Stimulated activated naive B cell treated with anti-CD40 and anti-IgM and Interleukin-4, amounts not matched to agents 10 μg/mL and 1 μg/mL and 100 μg/mL, for 72 hours (primary cell): ENCODE results near the gene LRRN3.

Source experiments
- ATAC-seq, 2 donors: fragments of 150-1000 bp; cut with Tn5 transposase; replicated peaks; 2 replicates each; pipeline ENCODE4 v1.10.0; 2021; ENCODE audit warnings: moderate library complexity in 1 of 2
- DNase-seq: peaks from one replicate; pipeline ENCODE4 v3.0.0; 2021
- H3K27ac Mint-ChIP-seq: one replicate; pipeline ENCODE4 v1.8.0; 2022; ENCODE audit warnings: mild to moderate bottlenecking, mixed read lengths
- H3K27me3 Mint-ChIP-seq, 2 donors: one replicate each; pipeline ENCODE4 v1.8.0; 2022; ENCODE audit warnings: mixed read lengths in 2 of 2
- H3K36me3 Mint-ChIP-seq, 2 donors: one replicate each; pipeline ENCODE4 v1.8.0; 2022; ENCODE audit warnings: mixed read lengths in 2 of 2, mild to moderate bottlenecking in 1 of 2
- H3K4me1 Mint-ChIP-seq, 2 donors: one replicate each; pipeline ENCODE4 v1.8.0; 2022; ENCODE audit warnings: mixed read lengths in 2 of 2, mild to moderate bottlenecking in 1 of 2
- H3K4me3 Mint-ChIP-seq, 2 donors: one replicate each; pipeline ENCODE4 v1.8.0; 2022; ENCODE audit warnings: mild to moderate bottlenecking in 2 of 2, mixed read lengths in 2 of 2, moderate library complexity in 1 of 2
- H3K9me3 Mint-ChIP-seq, 2 donors: one replicate each; pipeline ENCODE4 v1.8.0; 2022; ENCODE audit warnings: mixed read lengths in 2 of 2, mild to moderate bottlenecking in 1 of 2

The LRRN3 gene

DNA sequence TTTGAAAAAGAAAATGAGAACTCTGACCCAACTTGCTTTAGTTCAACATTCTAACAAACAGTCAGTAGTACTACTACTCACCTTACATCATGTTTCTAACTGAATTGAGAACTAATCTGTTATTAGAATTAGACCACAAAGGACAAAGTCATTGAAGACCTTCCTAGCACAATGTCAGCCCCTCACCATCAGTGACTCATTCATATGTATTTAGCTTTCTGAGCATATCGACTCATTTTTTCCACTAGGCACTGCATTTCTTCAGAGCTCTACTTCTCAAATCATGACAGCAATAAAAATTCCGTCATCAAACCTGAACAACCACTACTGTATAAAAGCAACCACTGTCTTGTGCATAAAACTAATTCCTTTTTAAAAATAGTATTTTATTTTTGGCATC lies 4.4 kb upstream of the LRRN3 start:
- Mint-ChIP-seq H3K4me3 (peak overlapping the region in 1 of 2 donors; percentile 5), H3K9me3 (peaks cover 0 to 2% of the 10 kb centered on the region in 2 donors), H3K27me3 (no peaks in the 10 kb centered on the region), H3K36me3 (peaks cover 3 to 4% of the 10 kb centered on the region in 2 donors), H3K4me1 (peaks cover 37 to 61% of the 10 kb centered on the region in 2 donors), H3K27ac (peak overlapping the region; percentile 93)
- DNase-seq (peak; percentile 18), ATAC-seq (peak; percentile 62 to 63)

DNA sequence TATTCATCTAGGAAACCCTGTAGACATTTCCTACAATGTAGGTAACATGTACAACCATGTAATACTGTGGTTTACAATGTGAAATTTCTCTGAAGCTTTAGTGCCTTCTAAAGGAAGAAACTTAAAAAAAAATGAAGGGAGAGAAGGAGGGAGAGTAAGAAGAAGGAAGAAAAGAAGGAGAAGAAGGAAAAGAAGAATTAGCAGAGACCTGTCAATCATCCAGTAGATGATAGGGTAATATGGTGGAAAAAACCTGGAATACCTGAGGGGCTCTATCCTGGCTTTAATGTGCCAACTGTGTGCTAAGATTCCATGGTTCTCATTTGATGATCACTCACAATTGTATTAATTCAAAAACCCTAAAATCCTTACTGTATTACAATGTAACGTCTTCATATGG lies 2.6 kb upstream of the LRRN3 start:
- Mint-ChIP-seq H3K27ac (no peak overlapping the region), H3K4me3 (no peak overlapping the region), H3K9me3 (peaks cover 0 to 2% of the 10 kb centered on the region in 2 donors), H3K4me1 (peaks cover 31 to 58% of the 10 kb centered on the region in 2 donors), H3K36me3 (peaks cover 3 to 4% of the 10 kb centered on the region in 2 donors), H3K27me3 (no peaks in the 10 kb centered on the region)
- no peak for DNase-seq
- no peak for ATAC-seq

- peaks cover 3 to 4% of the 10 kb centered on the region in 2 donors for H3K36me3 Mint-ChIP-seq
- no peak overlapping the region for H3K27ac Mint-ChIP-seq
- ATAC-seq: no peak
- peaks cover 20 to 46% of the 10 kb centered on the region in 2 donors for H3K4me1 Mint-ChIP-seq
- H3K4me3 Mint-ChIP-seq: no peak overlapping the region
- no peaks in the 10 kb centered on the region for H3K27me3 Mint-ChIP-seq
- H3K9me3 Mint-ChIP-seq: peaks cover 0 to 2% of the 10 kb centered on the region in 2 donors
- no peak for DNase-seq
These were observed 1.0 kb upstream of the LRRN3 start for GRCh38 chr7:111089822-111090426.

DNA sequence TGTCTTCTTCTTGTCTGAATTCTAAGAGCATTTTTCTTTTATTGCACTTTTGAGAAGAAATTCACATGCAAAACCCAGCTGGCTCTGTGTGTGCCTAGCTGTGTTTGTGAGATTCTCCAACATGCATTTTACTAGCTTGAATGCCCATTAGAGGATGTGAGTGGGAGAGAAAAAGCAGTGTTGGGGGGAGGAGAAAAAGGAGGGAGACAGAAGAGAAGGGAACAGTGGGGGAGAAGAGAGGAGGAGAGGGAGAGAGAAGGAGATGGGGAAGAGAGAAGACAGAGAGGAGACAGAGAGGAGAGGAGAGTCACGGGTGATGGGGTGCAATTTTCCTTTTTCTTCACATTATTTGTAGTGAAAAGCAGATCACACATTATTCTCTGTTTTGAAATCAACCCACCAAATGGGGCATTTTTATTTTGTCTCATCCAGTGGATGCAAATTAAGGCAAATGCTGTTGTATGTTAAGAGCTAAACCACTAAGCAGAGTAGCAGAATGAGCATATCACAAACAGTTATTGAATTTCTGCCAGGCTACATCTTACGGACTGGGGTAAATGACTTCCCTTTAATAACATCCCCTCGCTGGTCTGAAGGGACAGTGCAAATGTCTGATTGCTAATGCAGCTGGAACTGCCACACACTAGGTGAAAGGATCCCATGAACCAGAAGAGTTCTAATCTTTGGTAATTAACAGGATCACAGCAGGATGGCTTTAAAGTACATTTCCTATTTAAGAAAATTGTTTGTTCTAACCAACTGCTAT lies 849 bp downstream of the LRRN3 start:
- H3K4me1 Mint-ChIP-seq: peaks cover 9 to 32% of the 10 kb centered on the region in 2 donors
- H3K9me3 Mint-ChIP-seq: no peaks in the 10 kb centered on the region
- H3K27ac Mint-ChIP-seq: no peak overlapping the region
- no peak overlapping the region for H3K4me3 Mint-ChIP-seq
- DNase-seq (no peak), ATAC-seq (peak; percentile 36 to 50)
- H3K36me3 Mint-ChIP-seq: no peaks in the 10 kb centered on the region
- H3K27me3 Mint-ChIP-seq: no peaks in the 10 kb centered on the region

- peak; percentile 12 to 25 for ATAC-seq
- Mint-ChIP-seq H3K4me1 (peaks cover 9 to 27% of the 10 kb centered on the region in 2 donors), H3K36me3 (no peaks in the 10 kb centered on the region), H3K27me3 (no peaks in the 10 kb centered on the region), H3K9me3 (no peaks in the 10 kb centered on the region), H3K27ac (no peak overlapping the region), H3K4me3 (peak overlapping the region in 1 of 2 donors; percentile 19)
- DNase-seq: no peak
These were observed 1.7 kb downstream of the LRRN3 start for GRCh38 chr7:111092406-111093236.

- Mint-ChIP-seq H3K9me3 (no peaks in the 10 kb centered on the region), H3K36me3 (no peaks in the 10 kb centered on the region), H3K4me3 (no peak overlapping the region), H3K27ac (no peak overlapping the region), H3K4me1 (peaks cover 9 to 20% of the 10 kb centered on the region in 2 donors), H3K27me3 (no peaks in the 10 kb centered on the region)
- ATAC-seq (no peak), DNase-seq (no peak)
These were observed 2.6 kb downstream of the LRRN3 start for GRCh38 chr7:111093496-111093895.

DNA sequence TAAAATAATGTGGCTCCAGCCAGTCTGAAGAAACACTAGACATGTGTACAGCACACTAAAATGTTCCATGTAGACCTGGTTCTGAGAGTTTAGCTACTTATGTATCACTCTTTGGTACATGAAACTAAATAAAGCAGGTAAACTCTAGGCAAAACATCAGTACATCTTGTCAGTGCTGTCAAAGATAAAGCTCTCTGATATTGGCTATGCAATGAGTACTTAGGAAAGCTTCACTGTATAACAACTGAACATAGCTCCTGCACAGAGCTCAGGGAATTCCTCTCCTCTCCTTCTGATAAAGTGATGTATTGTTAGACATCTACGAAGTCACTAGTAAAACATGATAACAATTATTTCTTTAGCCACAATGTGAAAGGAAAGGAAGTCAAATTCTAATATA lies 3.5 kb downstream of the LRRN3 start:
- Mint-ChIP-seq H3K36me3 (no peaks in the 10 kb centered on the region), H3K4me3 (no peak overlapping the region), H3K9me3 (no peaks in the 10 kb centered on the region), H3K4me1 (peaks cover 9 to 20% of the 10 kb centered on the region in 2 donors), H3K27ac (no peak overlapping the region), H3K27me3 (no peaks in the 10 kb centered on the region)
- ATAC-seq (no peak), DNase-seq (no peak)

GRCh38 chr7:111096997-111097396 lies 6.1 kb downstream of the LRRN3 start:
- ATAC-seq (no peak), DNase-seq (no peak)
- no peak overlapping the region for H3K4me3 Mint-ChIP-seq
- no peaks in the 10 kb centered on the region for H3K27me3 Mint-ChIP-seq
- H3K36me3 Mint-ChIP-seq: no peaks in the 10 kb centered on the region
- H3K27ac Mint-ChIP-seq: no peak overlapping the region
- peaks cover 6 to 14% of the 10 kb centered on the region in 2 donors for H3K4me1 Mint-ChIP-seq
- no peaks in the 10 kb centered on the region for H3K9me3 Mint-ChIP-seq

GRCh38 chr7:111098011-111098925 lies 7.3 kb downstream of the LRRN3 start:
- Mint-ChIP-seq H3K27me3 (no peaks in the 10 kb centered on the region), H3K36me3 (no peaks in the 10 kb centered on the region), H3K9me3 (no peaks in the 10 kb centered on the region), H3K27ac (no peak overlapping the region), H3K4me3 (no peak overlapping the region), H3K4me1 (peaks cover 3 to 6% of the 10 kb centered on the region in 2 donors)
- DNase-seq (no peak), ATAC-seq (peak; percentile 80 to 82)

GRCh38 chr7:111098926-111099250 lies 8.0 kb downstream of the LRRN3 start:
- no peaks in the 10 kb centered on the region for H3K36me3 Mint-ChIP-seq

GRCh38 chr7:111101856-111102646 lies 11.1 kb downstream of the LRRN3 start:
- DNase-seq (no peak), ATAC-seq (no peak)
- Mint-ChIP-seq H3K4me1 (peaks cover 20 to 32% of the 10 kb centered on the region in 2 donors), H3K4me3 (no peak overlapping the region), H3K27ac (no peak overlapping the region), H3K9me3 (no peaks in the 10 kb centered on the region), H3K36me3 (no peaks in the 10 kb centered on the region), H3K27me3 (no peaks in the 10 kb centered on the region)

More at GRCh38 chr7:111098926-111099250, 8.0 kb downstream of the LRRN3 start:
- Mint-ChIP-seq H3K9me3 (no peaks in the 10 kb centered on the region), H3K27me3 (no peaks in the 10 kb centered on the region), H3K4me3 (no peak overlapping the region), H3K27ac (no peak overlapping the region), H3K4me1 (peaks cover 6 to 8% of the 10 kb centered on the region in 2 donors)
- no peak for DNase-seq
- peak; percentile 12 to 38 for ATAC-seq

GRCh38 chr7:111103136-111103535 lies 12.2 kb downstream of the LRRN3 start:
- Mint-ChIP-seq H3K36me3 (no peaks in the 10 kb centered on the region), H3K27ac (no peak overlapping the region), H3K27me3 (no peaks in the 10 kb centered on the region), H3K4me1 (peaks cover 20 to 32% of the 10 kb centered on the region in 2 donors), H3K9me3 (no peaks in the 10 kb centered on the region), H3K4me3 (no peak overlapping the region)
- ATAC-seq (no peak), DNase-seq (no peak)

GRCh38 chr7:111103678-111104274 lies 12.8 kb downstream of the LRRN3 start:
- Mint-ChIP-seq H3K4me3 (no peak overlapping the region), H3K9me3 (no peaks in the 10 kb centered on the region)

More at GRCh38 chr7:111103678-111104274, 12.8 kb downstream of the LRRN3 start:
- Mint-ChIP-seq H3K27me3 (no peaks in the 10 kb centered on the region), H3K4me1 (peaks cover 19 to 32% of the 10 kb centered on the region in 2 donors), H3K27ac (no peak overlapping the region), H3K36me3 (no peaks in the 10 kb centered on the region)
- ATAC-seq: peak; percentile 42 to 58
- DNase-seq: no peak
